ENCODE results near the gene ADRB2. TPM values are rescaled to one million over a fixed set of nuclear protein-coding genes. Genes with fewer than 3 reads are reported as not detected.

ADRB2 gene
- total RNA-seq, 1 experiment from 2014 or later, result 0.26 TPM

DNA sequence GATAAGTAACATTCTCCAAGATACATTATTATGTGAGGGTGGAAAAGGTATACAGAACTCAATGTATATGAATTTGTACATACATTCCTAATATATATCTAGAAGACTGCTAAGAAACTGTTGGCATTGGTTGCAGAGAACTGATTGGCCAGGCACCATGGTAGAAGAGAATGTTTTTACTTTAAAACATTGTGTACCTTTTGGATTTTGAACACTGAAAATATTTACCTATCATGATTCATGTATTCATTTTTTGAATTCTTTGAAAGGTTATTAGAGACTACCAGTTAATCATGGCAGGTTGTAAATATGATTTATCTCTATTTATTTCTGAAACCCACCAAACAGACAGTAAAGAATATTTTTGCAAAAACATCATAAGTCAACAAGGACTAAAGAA is 41.2 kb upstream of the ADRB2 start:
- no peak overlapping the region for H3K4me3 Mint-ChIP-seq

More for the DNA sequence above, 41.2 kb upstream of the ADRB2 start:
- no peak overlapping the region for H3T11ph ChIP-seq (ENCODE audit: low read length)
- H2BK12ac ChIP-seq (ENCODE audit: insufficient read length, low read depth, low read length), result no peak overlapping the region
- H4K91ac ChIP-seq (ENCODE audit: insufficient read length, low read depth, low read length), result no peak overlapping the region
- no peaks in the 10 kb centered on the region for H3K9me3 ChIP-seq (ENCODE audit: control insufficient read depth, low read depth, low read length)
- H3K4me1 Mint-ChIP-seq, result no peaks in the 10 kb centered on the region
- no peak overlapping the region for H3K4ac ChIP-seq (ENCODE audit: low read depth, low read length)
- no peak overlapping the region for H3K23ac ChIP-seq (ENCODE audit: insufficient read length, low read depth, low read length)
- H3K36me3 Mint-ChIP-seq (ENCODE audit: insufficient read depth in 1 of 3, low read depth in 3 of 3), result no peaks in the 10 kb centered on the region
- TF ChIP-seq, protein P1, sequence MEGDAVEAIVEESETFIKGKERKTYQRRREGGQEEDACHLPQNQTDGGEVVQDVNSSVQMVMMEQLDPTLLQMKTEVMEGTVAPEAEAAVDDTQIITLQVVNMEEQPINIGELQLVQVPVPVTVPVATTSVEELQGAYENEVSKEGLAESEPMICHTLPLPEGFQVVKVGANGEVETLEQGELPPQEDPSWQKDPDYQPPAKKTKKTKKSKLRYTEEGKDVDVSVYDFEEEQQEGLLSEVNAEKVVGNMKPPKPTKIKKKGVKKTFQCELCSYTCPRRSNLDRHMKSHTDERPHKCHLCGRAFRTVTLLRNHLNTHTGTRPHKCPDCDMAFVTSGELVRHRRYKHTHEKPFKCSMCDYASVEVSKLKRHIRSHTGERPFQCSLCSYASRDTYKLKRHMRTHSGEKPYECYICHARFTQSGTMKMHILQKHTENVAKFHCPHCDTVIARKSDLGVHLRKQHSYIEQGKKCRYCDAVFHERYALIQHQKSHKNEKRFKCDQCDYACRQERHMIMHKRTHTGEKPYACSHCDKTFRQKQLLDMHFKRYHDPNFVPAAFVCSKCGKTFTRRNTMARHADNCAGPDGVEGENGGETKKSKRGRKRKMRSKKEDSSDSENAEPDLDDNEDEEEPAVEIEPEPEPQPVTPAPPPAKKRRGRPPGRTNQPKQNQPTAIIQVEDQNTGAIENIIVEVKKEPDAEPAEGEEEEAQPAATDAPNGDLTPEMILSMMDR (conservative IDR thresholded peaks at IDR 0.05), result no peak
- no peak overlapping the region for H3K14ac ChIP-seq (ENCODE audit: insufficient read depth, low read length)
- H2AFZ ChIP-seq (ENCODE audit: low read length), result no peak overlapping the region
- H4K8ac ChIP-seq (replicated peaks; ENCODE audit: insufficient read length, low read depth, low read length), result no peak overlapping the region
- H4K5ac ChIP-seq (ENCODE audit: insufficient read length, low read depth, low read length), result no peak overlapping the region
- no peak overlapping the region for H3K27ac Mint-ChIP-seq
- H2AK5ac ChIP-seq (ENCODE audit: insufficient read length, low read length), result no peak overlapping the region
- no peaks in the 10 kb centered on the region for H4K20me1 ChIP-seq (ENCODE audit: control insufficient read depth, insufficient read depth, insufficient read length)
- no peak overlapping the region for H3K4me2 ChIP-seq (ENCODE audit: insufficient read depth, insufficient read length, low read length)
- H3K27me3 ChIP-seq (ENCODE audit: insufficient read depth, low read length), result no peaks in the 10 kb centered on the region
- H2BK20ac ChIP-seq (ENCODE audit: low read depth, low read length, poor library complexity, severe bottlenecking), result no peak overlapping the region
- no peak overlapping the region for H3K56ac ChIP-seq (ENCODE audit: insufficient read length, low read depth, low read length)
- DNase-seq, result no peak
- no peak overlapping the region for H2BK120ac ChIP-seq (ENCODE audit: low read depth, low read length, poor library complexity, severe bottlenecking)
- no peak overlapping the region for H3K18ac ChIP-seq (ENCODE audit: insufficient read length, low read depth, low read length)
- H3K79me2 ChIP-seq (ENCODE audit: insufficient read depth, low read length), result no peaks in the 10 kb centered on the region
- H3K9ac ChIP-seq (ENCODE audit: extremely low read depth, insufficient read length, low read length), result no peak overlapping the region
- no peaks in the 10 kb centered on the region for H3K9me3 Mint-ChIP-seq
- H3K27ac ChIP-seq (ENCODE audit: insufficient read length, low read depth, low read length), result no peak overlapping the region
- no peaks in the 10 kb centered on the region; the same call in 1 of the 2 replicates for H3K27me3 Mint-ChIP-seq (ENCODE audit: low read depth)
- H2BK5ac ChIP-seq (ENCODE audit: insufficient read length, low read length), result no peak overlapping the region
- no peaks in the 10 kb centered on the region for H3K4me1 ChIP-seq (ENCODE audit: insufficient read depth, low read length)
- H3K79me1 ChIP-seq (ENCODE audit: insufficient read depth, low read depth, low read length, poor library complexity, severe bottlenecking), result no peaks in the 10 kb centered on the region
- no peak overlapping the region for H2BK15ac ChIP-seq (ENCODE audit: low read depth, low read length)
- no peaks in the 10 kb centered on the region for H3K23me2 ChIP-seq (ENCODE audit: insufficient read length, low read depth, low read length, poor library complexity, severe bottlenecking)

Data from H9 (cell line).